PC-3 (cell line): ENCODE measurements around the gene FLT3. TPM values are rescaled to one million over a fixed set of nuclear protein-coding genes. Genes with fewer than 3 reads are reported as not detected.
"Not testable (repeated sequence)": the region's sequence is repeated elsewhere in the genome, so short reads cannot be mapped to it uniquely, and the experiment has no call there.

Experiments
- ATAC-seq: fragments of 200-7000 bp; cut with Tn5 transposase; 2 replicates; pipeline ENCODE4 v1.9.1; 2020; ENCODE audit warnings: mild to moderate bottlenecking, moderate library complexity
- BruUV-seq: library from RNA; stranded (reverse); fragments of 400-500 nt; replicated peaks from 2 replicates; lab custom pipeline; 2021; lab: Mats Ljungman, UMichigan
- CTCF ChIA-PET: fragments of 300-600 bp; sonication (Branson Sonifier 250); formaldehyde crosslinking; loops from one replicate; lab custom pipeline; 2022; ENCODE audit warnings: antibody characterized with exemption; lab: Charles Lee
- POLR2A ChIA-PET: fragments of 300-600 bp; sonication (Branson Sonifier 250); formaldehyde crosslinking; loops from one replicate; lab custom pipeline; 2022; ENCODE audit warnings: antibody characterized with exemption; ENCODE audit not compliant: unreplicated experiment; lab: Charles Lee
- DNase-seq: peaks from one replicate; pipeline ENCODE4 v3.0.0-alpha.2; 2015
- H2AFZ ChIP-seq: fragments of 300-600 bp; sonication (generic); 2 replicates; pipeline ENCODE4 v1.6.0; 2016; ENCODE audit warnings: antibody characterized with exemption, low read length
- H3F3A ChIP-seq: fragments of 300-600 bp; sonication (generic); one replicate; pipeline ENCODE4 v1.6.0; 2017; ENCODE audit warnings: antibody characterized with exemption, low read length, control low read depth, mild to moderate bottlenecking; ENCODE audit not compliant: unreplicated experiment
- H3K27ac ChIP-seq: fragments of 300-600 bp; sonication (generic); 2 replicates; pipeline ENCODE4 v1.5.1; 2016; ENCODE audit warnings: mild to moderate bottlenecking, low read length
- H3K27me3 ChIP-seq: fragments of 300-600 bp; sonication (generic); 2 replicates; pipeline ENCODE4 v1.6.1; 2016; ENCODE audit warnings: low read length, mixed read lengths
- H3K36me3 ChIP-seq: fragments of 300-600 bp; sonication (generic); 2 replicates; pipeline ENCODE4 v1.6.1; 2016; ENCODE audit warnings: low read depth, mixed run types, low read length, mixed read lengths
- H3K4me1 ChIP-seq: fragments of 300-600 bp; sonication (generic); 2 replicates; pipeline ENCODE4 v1.5.1; 2016; ENCODE audit warnings: low read length; ENCODE audit not compliant: insufficient read depth
- H3K4me2 ChIP-seq: fragments of 300-600 bp; sonication (generic); 2 replicates; pipeline ENCODE4 v1.6.0; 2016; ENCODE audit warnings: low read length
- H3K4me3 ChIP-seq: fragments of 300-600 bp; sonication (generic); 2 replicates; pipeline ENCODE4 v1.5.1; 2016; ENCODE audit warnings: mild to moderate bottlenecking, low read length, mixed read lengths
- H3K79me2 ChIP-seq: fragments of 300-600 bp; sonication (generic); 2 replicates; pipeline ENCODE4 v1.6.1; 2017; ENCODE audit warnings: low read length, mixed read lengths
- H3K9ac ChIP-seq: fragments of 300-600 bp; sonication (generic); 2 replicates; pipeline ENCODE4 v1.6.0; 2016; ENCODE audit warnings: mild to moderate bottlenecking, low read length
- H3K9me2 ChIP-seq: fragments of 300-600 bp; sonication (generic); replicated peaks from 2 replicates; pipeline ENCODE4 v1.6.1; 2016; ENCODE audit warnings: mixed run types, low read length, mixed read lengths
- H3K9me3 ChIP-seq: fragments of 300-600 bp; sonication (generic); 2 replicates; pipeline ENCODE4 v1.6.1; 2016; ENCODE audit warnings: low read length, mixed read lengths
- H4K20me1 ChIP-seq: fragments of 300-600 bp; sonication (generic); 2 replicates; pipeline ENCODE4 v1.6.1; 2016; ENCODE audit warnings: low read length, mixed read lengths
- CTCF ChIP-seq: fragments of 300-600 bp; sonication (generic); conservative IDR thresholded peaks from 2 replicates; pipeline ENCODE4 v1.5.1; 2017; ENCODE audit warnings: antibody characterized with exemption, low read depth, mild to moderate bottlenecking, low read length
- EZH2 ChIP-seq: fragments of 300-600 bp; sonication (generic); IDR thresholded peaks from one replicate; pipeline ENCODE4 v1.6.1; 2017; ENCODE audit warnings: antibody characterized with exemption, mild to moderate bottlenecking, low read length; ENCODE audit not compliant: unreplicated experiment
- EZH2phosphoT487 ChIP-seq: fragments of 300-600 bp; sonication (generic); IDR thresholded peaks from 2 replicates; pipeline ENCODE4 v1.6.1; 2018; ENCODE audit warnings: mild to moderate bottlenecking, antibody characterized with exemption, low read length, borderline replicate concordance
- intact Hi-C: fragments of 100-400 bp; cut with micrococcal nuclease; formaldehyde crosslinking; loops from 2 replicates; pipeline ENCODE4 v1.9.0; 2023
- total RNA-seq: library from RNA; depleted of rRNA; stranded (reverse); fragments of >200 nt; gene quantifications from 2 replicates; pipeline ENCODE4 v1.2.3, GENCODE V29; 2014

The FLT3 gene
- total RNA-seq, 1 experiment from 2014 or later = not detected

GRCh38 chr13:28093881-28094280 lies 6.5 kb downstream of the FLT3 start:
- Histone ChIP-seq H2AFZ (no peak overlapping the region), H3K9me3 (no peaks in the 10 kb centered on the region), H3F3A (no peaks in the 10 kb centered on the region), H3K27me3 (peaks cover 48% of the 10 kb centered on the region), H3K79me2 (no peaks in the 10 kb centered on the region), H4K20me1 (no peaks in the 10 kb centered on the region), H3K36me3 (no peaks in the 10 kb centered on the region), H3K4me1 (no peaks in the 10 kb centered on the region), H3K4me3 (no peak overlapping the region), H3K9ac (no peak overlapping the region), H3K9me2 (no peaks in the 10 kb centered on the region), H3K4me2 (no peak overlapping the region), H3K27ac (no peak overlapping the region)
- CTCF ChIA-PET = no interaction called here
- DNase-seq (no peak), ATAC-seq (no peak)
- TF ChIP-seq EZH2phosphoT487 = no peak
- no peak for TF ChIP-seq EZH2
- TF ChIP-seq CTCF = no peak
- BruUV-seq = no TSS peak
- intact Hi-C loops = no loop called here
- POLR2A ChIA-PET = no interaction called here

GRCh38 chr13:28092431-28092830 lies 7.9 kb downstream of the FLT3 start:
- Histone ChIP-seq H3K27me3 (peaks cover 36% of the 10 kb centered on the region), H3K9me3 (no peaks in the 10 kb centered on the region), H4K20me1 (no peaks in the 10 kb centered on the region), H3K4me3 (no peak overlapping the region), H3K4me2 (no peak overlapping the region), H2AFZ (no peak overlapping the region), H3K9ac (no peak overlapping the region), H3F3A (no peaks in the 10 kb centered on the region), H3K4me1 (no peaks in the 10 kb centered on the region), H3K27ac (no peak overlapping the region), H3K79me2 (no peaks in the 10 kb centered on the region), H3K36me3 (no peaks in the 10 kb centered on the region), H3K9me2 (no peaks in the 10 kb centered on the region)
- ATAC-seq (no peak), DNase-seq (no peak)
- ChIA-PET CTCF (no interaction called here), POLR2A (no interaction called here)
- no TSS peak for BruUV-seq
- intact Hi-C loops = no loop called here
- TF ChIP-seq EZH2phosphoT487 (no peak), CTCF (no peak), EZH2 (no peak)

- Histone ChIP-seq H4K20me1 (no peaks in the 10 kb centered on the region), H3K4me2 (no peak overlapping the region), H3K4me1 (no peaks in the 10 kb centered on the region), H3K9me2 (no peaks in the 10 kb centered on the region), H3K36me3 (no peaks in the 10 kb centered on the region), H3K4me3 (no peak overlapping the region), H3K79me2 (no peaks in the 10 kb centered on the region), H3K27ac (no peak overlapping the region), H3F3A (no peaks in the 10 kb centered on the region), H3K9me3 (no peaks in the 10 kb centered on the region), H2AFZ (no peak overlapping the region), H3K27me3 (peaks cover 13% of the 10 kb centered on the region), H3K9ac (no peak overlapping the region)
- intact Hi-C loops = no loop called here
- POLR2A ChIA-PET = no interaction called here
- TF ChIP-seq EZH2phosphoT487 = no peak
- no peak for TF ChIP-seq CTCF
- TF ChIP-seq EZH2 = no peak
- BruUV-seq = no TSS peak
- ATAC-seq (no peak), DNase-seq (no peak)
- CTCF ChIA-PET = no interaction called here
Observed at GRCh38 chr13:28089065-28089464, 11.3 kb downstream of the FLT3 start.

DNA sequence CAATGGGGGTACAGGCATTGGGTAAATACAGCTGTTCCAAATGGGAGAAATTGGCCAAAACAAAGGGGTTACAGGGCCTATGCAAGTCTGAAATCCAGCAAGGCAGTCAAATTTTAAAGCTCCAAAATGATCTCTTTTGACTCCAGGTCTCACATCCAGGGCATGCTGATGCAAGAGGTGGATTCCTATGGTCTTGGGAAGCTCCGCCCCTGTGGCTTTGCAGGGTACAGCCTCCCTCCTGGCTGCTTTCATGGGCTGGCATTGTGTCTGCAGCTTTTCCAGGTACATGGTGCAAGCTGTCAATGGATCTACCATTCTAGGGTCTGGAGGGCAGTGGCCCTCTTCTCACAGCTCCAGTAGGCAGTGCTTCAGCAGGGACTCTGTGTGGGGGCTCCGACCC lies 22.6 kb downstream of the FLT3 start:
- CTCF ChIA-PET, ATAC-seq, H3K4me3 ChIP-seq, H3K9ac ChIP-seq, POLR2A ChIA-PET, DNase-seq, BruUV-seq, H2AFZ ChIP-seq, H3K27ac ChIP-seq, H3K79me2 ChIP-seq, H3K36me3 ChIP-seq, H3K4me2 ChIP-seq, H3K9me2 ChIP-seq, H3K27me3 ChIP-seq, H4K20me1 ChIP-seq, H3F3A ChIP-seq, H3K9me3 ChIP-seq, intact Hi-C loops, H3K4me1 ChIP-seq: not testable (repeated sequence)
